Thoracic aorta (tissue), 2 donors: ENCODE measurements around the gene USPL1. TPM values are rescaled to one million over a fixed set of nuclear protein-coding genes. Genes with fewer than 3 reads are reported as not detected.

ENCODE experiments used
- ATAC-seq: fragments of 150-250 bp; one replicate; pipeline ENCODE4 v1.8.0; 2017; ENCODE audit warnings: low read depth; ENCODE audit not compliant: insufficient number of reproducible peaks, low FRiP score
- DNase-seq: peaks from one replicate; pipeline ENCODE4 v3.0.0-alpha.2; 2020; ENCODE audit warnings: low spot score
- H3K27ac ChIP-seq, 2 donors: fragments of 200-600 bp; sonication (generic); 1 replicate in 1 of 2; 2 replicates in 1 of 2; pipeline ENCODE4 v1.5.1; 2016; ENCODE audit warnings: mild to moderate bottlenecking in 2 of 2, moderate library complexity in 2 of 2
- H3K27me3 ChIP-seq: fragments of 200-600 bp; sonication (generic); replicated peaks from 2 replicates; pipeline ENCODE4 v1.6.0; 2016; ENCODE audit warnings: mild to moderate bottlenecking; ENCODE audit not compliant: insufficient read depth
- H3K36me3 ChIP-seq: fragments of 200-600 bp; sonication (generic); one replicate; pipeline ENCODE4 v1.5.1; 2016
- H3K4me1 ChIP-seq, 2 donors: fragments of 200-600 bp; sonication (generic); 1 replicate in 1 of 2; 2 replicates in 1 of 2; pipeline versions ENCODE4 v1.5.1 to v1.6.0; 2016; ENCODE audit warnings: low read depth in 2 of 2, mild to moderate bottlenecking in 1 of 2; ENCODE audit not compliant: control insufficient read depth in 1 of 2
- H3K4me3 ChIP-seq: fragments of 200-600 bp; sonication (generic); 2 replicates; pipeline ENCODE4 v1.5.1; 2016; ENCODE audit warnings: mild to moderate bottlenecking
- H3K9me3 ChIP-seq: fragments of 200-600 bp; sonication (generic); 2 replicates; pipeline ENCODE4 v1.5.1; 2016
- CTCF ChIP-seq: fragments of 200-600 bp; sonication (generic); IDR thresholded peaks from one replicate; pipeline ENCODE4 v1.5.1; 2019; ENCODE audit warnings: antibody characterized with exemption
- total RNA-seq, 2 donors: library from RNA; depleted of rRNA; stranded (reverse); fragments of >200 nt; gene quantifications; one replicate each; pipeline versions ENCODE4 v1.1.0 to v1.2.3, GENCODE V29; 2016

Gene USPL1
- total RNA-seq, 2 donors from 2014 or later: 20.7 to 25.3 TPM

DNA sequence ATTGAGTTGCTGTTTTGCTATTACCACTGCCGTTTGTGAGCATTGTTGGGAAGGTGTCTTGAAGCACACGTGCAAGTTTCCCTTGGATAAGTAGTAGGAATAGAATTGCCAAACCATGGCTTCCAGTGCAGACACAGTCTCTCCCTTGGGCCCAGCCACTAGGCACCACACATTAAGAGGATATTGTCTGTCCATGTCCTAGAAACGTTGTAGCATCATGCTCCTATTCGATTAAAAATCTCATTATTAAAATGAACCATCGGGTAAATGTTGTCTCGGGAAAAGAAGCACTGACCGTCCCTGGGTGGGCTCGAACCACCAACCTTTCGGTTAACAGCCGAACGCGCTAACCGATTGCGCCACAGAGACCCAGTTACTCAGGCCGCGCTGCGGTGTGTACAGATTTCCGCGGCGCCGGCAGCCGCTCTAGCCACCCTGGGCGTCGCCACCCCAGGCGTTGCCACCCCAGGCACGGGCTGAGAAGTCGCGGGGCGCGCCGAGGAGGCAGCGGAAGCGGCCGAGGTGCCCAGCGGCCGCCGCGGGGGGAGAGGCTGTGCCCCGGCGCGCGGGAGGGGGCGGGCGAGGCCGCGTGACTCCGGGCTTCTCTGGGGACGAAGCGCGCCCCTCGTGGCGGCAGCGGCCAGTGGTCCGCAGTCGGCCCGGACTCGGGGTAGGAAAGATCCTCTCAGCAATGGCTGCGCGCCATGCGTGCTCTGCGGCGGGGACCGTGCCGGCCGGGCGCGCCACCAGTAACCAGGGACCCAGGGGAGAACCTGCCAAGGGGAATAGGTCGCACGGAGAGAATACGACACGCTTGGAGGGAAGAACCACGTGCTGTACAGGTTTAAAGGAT is 56.2 kb downstream of the USPL1 start:
- no peaks in the 10 kb centered on the region for H3K36me3 ChIP-seq
- H3K27me3 ChIP-seq: no peaks in the 10 kb centered on the region
- peaks cover 0 to 5% of the 10 kb centered on the region in 2 donors for H3K4me1 ChIP-seq
- H3K27ac ChIP-seq: peak overlapping the region; percentile 69 to 79
- H3K9me3 ChIP-seq: no peaks in the 10 kb centered on the region
- peak overlapping the region; percentile 74 for H3K4me3 ChIP-seq
- peak; percentile 79 for TF ChIP-seq CTCF
- DNase-seq (peak; percentile 61), ATAC-seq (peak; percentile 83)

- no peaks in the 10 kb centered on the region for H3K27me3 ChIP-seq
- ATAC-seq (no peak), DNase-seq (no peak)
- H3K27ac ChIP-seq: peak overlapping the region in 1 of 2 donors; percentile 37
- no peak for TF ChIP-seq CTCF
- H3K4me1 ChIP-seq: peaks cover 0 to 5% of the 10 kb centered on the region in 2 donors
- H3K36me3 ChIP-seq: no peaks in the 10 kb centered on the region
- no peak overlapping the region for H3K4me3 ChIP-seq
- H3K9me3 ChIP-seq: no peaks in the 10 kb centered on the region
Observed at GRCh38 chr13:30675717-30676116, 58.0 kb downstream of the USPL1 start.

GRCh38 chr13:30676672-30677071 is 59.0 kb downstream of the USPL1 start:
- Histone ChIP-seq H3K36me3 (no peaks in the 10 kb centered on the region), H3K27me3 (no peaks in the 10 kb centered on the region), H3K27ac (no peak overlapping the region), H3K9me3 (no peaks in the 10 kb centered on the region), H3K4me1 (peaks cover 0 to 5% of the 10 kb centered on the region in 2 donors), H3K4me3 (no peak overlapping the region)
- ATAC-seq (no peak), DNase-seq (no peak)
- TF ChIP-seq CTCF: peak; percentile 15

DNA sequence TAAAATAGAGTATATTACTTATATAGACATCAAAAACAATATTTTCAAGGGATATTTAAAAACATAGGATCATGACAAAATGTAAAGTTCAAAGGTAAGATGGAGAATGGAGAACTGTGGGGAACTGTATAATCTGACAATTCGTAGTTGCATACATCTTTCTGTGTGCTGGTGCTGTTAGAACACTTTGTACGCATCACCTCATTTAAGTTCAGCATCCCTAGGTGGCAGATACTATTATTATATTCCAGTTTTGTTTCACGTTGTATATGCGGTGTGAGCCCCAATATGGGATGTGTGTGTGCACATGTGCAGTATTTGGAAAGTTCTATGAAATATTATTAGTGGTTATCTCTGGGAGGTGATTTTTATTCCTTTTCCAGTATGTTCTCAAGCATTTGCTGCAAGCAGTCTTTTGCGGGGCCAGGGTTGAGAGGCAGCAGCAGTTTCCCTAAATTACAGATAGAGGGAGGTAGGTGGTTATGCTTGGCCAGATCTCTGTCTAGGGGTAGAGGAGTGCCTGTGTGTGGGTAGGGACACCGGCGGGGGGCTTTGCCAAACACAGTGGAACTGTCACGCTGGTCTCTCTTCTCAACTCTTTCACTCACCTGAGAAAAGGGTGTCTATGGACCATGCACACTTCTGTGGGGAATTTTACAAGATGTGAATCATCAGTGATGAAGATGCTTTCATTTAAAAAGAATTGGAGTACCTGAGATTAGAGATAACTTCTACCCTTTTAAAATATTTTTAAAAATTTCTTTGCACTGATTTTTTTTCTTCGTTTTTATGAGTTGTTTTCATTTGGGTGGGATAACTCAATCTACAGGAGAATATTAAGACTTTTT is 62.0 kb downstream of the USPL1 start:
- no peaks in the 10 kb centered on the region for H3K36me3 ChIP-seq
- no peaks in the 10 kb centered on the region for H3K4me1 ChIP-seq
- ATAC-seq: no peak

More for the DNA sequence above, 62.0 kb downstream of the USPL1 start:
- TF ChIP-seq CTCF: peak; percentile 53
- no peak overlapping the region for H3K27ac ChIP-seq
- no peaks in the 10 kb centered on the region for H3K27me3 ChIP-seq
- H3K4me3 ChIP-seq: no peak overlapping the region
- no peaks in the 10 kb centered on the region for H3K9me3 ChIP-seq
- no peak for DNase-seq
